ENCODE data around the gene CNTROB.

CNTROB gene

DNA sequence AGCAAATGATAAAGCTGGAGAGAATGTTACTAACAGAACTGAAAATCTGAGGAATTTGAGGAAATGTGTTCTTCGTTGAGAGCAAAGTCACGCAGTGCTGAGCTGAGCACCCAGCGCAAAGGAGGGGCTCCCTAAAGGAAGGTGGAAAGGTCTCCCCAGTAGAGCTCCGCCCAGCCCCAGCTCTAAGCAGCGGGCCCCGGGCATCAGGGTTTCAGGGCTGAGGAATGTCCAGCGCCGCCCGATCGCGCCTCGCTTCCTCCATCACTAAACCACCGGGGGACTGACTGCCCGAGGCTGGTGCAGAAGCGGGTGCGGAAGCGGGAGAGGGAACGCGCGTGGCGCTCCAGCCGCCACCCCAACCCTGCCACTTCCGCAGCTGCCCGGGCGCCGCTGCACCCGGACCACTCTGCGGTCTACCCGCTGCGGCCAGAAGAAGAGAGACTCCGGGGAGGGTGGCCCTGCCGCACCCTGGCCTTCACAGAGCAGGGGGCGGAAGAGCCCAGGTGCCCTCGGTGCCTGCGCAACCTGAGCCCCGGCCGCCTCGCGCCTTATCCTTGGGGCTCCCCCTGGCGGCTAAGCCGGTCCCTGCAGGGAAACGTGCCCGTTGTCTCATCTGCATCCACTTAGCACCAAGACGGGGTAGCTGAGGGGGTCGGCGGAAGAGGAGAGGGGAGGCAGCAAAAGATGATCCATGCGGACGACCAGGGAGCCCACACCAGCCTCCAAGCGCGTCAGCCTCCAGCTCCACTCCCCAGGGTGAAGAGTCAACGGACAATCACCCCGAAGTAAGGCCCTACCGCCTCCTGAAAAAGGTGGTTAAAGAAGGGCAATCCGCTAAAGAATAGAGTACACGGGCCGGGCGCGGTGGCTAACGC is 58.0 kb downstream of the CNTROB start:
- DNase-seq: peak; percentile 96

DNA sequence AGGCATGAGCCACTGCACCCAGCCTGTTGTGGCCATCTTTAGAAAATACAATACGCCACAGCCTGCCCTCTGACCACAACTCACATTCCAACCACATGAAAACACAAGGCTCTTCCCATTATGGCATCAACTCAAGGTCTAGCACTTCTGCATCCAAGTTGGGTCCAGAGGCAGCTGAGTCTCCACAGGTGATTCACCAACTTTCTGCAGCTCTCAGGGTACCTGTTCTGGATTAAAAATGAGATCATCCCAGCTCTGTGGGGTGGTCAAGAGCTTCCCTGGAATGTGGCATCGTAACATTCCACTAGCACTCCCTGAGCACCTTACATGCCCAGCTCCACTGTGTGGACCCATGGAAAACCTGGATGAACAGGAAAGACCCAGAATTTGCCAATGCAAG is 60.5 kb downstream of the CNTROB start:
- DNase-seq: no peak

DNA sequence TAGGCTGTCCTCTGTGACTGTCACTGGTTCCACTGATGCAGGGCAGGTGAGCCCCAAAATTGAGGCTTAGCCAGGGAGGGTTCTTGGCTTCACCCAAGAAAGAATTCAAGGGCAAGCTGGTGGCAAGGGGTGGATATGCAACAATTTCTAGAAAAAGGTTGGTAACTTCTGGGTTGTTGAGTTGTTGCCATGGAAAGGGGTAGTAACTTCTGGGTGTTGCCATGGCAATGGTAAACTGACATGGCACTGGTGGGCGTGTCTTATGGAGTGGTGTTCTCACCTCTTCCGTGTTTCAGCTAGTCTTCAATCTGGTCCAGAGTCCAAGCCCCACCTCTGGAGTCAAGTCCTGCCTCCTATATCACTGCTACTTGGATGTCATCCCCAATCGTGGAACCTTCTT is 60.9 kb downstream of the CNTROB start:
- no peak for DNase-seq

DNA sequence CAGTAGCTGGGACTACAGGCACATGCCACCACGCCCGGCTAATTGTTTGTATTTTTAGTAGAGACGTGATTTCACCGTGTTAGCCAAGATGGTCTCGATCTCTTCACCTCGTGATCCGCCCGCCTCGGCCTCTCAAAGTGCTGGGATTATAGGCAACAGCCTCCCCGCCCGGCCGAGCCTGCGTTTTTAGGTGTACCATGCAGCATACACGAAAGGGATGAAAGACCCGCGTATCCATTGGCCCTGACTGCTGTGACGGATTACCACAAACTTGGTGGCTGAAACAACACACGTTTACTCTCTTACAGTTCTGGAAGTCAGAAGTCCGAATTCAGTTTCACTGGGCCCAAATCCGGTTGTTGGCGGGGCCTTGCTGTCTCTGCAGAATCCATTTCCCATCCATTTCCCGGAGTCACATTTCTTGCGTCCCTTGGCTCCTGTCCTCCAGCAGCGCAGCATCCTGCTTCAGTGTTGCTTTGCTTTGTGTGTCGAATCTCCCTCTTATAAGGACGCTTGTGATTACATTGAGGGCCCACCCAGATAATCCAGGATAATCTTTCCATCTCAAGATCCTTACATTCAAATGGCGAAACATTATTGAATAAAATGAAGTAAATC is 62.1 kb downstream of the CNTROB start:
- DNase-seq: no peak

DNA sequence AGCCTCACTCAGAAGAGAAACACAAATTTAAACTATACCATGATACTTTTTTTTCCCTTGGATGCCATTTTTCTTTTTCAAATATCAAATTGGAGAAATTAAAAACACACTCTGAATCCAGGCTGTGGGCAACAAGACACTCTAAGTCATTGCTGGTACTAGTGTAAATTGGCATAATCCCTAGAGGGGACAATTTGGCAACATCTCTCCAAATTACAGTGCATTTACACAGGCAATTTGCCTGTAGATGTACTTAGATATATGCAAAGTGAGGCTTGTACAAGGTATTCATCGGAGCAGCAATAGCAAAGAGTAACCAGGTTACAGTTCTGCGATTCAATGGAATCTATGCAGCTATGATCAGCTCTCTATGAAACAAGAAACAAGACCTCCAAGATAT is 63.7 kb downstream of the CNTROB start:
- DNase-seq: no peak

DNA sequence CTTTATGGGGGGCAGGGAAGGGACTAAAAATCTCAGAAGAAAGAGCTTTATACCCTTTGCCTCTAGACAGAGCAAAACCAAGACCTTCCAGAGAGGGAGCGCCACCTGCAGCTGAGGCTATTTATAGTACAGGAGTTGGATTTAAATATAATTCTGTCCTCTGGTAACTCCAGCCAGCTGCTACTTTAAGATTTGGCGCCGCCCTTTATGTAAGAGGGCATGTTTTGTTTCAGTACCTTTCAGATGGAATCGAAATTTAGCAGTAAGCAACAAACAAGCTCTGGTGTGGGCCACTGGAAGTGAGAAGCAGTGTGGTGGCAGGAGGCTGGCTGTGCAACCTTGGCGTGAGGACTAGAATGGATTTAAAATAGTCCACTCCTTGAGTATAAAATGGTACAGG is 65.2 kb downstream of the CNTROB start:
- DNase-seq: peak; percentile 40

Data from CD4-positive, alpha-beta T cell treated with Interleukin-17A for 4 hours (primary cell).